Measurements from ENCODE around the gene CTXND1.

The CTXND1 gene

GRCh38 chr15:80251428-80252120 lies 439 bp downstream of the CTXND1 start:
- no peak for DNase-seq

- no peak for DNase-seq
Observed at GRCh38 chr15:80250614-80251427, 1.2 kb downstream of the CTXND1 start.

GRCh38 chr15:80249973-80250372 lies 2.0 kb downstream of the CTXND1 start:
- no peak for DNase-seq

GRCh38 chr15:80247320-80247719 lies 4.7 kb downstream of the CTXND1 start:
- DNase-seq = no peak

GRCh38 chr15:80246425-80246894 lies 5.6 kb downstream of the CTXND1 start:
- no peak for DNase-seq

GRCh38 chr15:80242802-80243201 lies 9.2 kb downstream of the CTXND1 start:
- DNase-seq = no peak

- DNase-seq = no peak
Observed at GRCh38 chr15:80242132-80242769, 9.8 kb downstream of the CTXND1 start.

- no peak for DNase-seq
Observed at GRCh38 chr15:80241508-80241907, 10.5 kb downstream of the CTXND1 start.

GRCh38 chr15:80240276-80240675 lies 11.7 kb downstream of the CTXND1 start:
- no peak for DNase-seq

GRCh38 chr15:80234883-80235282 lies 17.1 kb downstream of the CTXND1 start:
- DNase-seq = peak; percentile 1

- no peak for DNase-seq
Observed at GRCh38 chr15:80233581-80233980, 18.4 kb downstream of the CTXND1 start.

GRCh38 chr15:80231371-80231770 lies 20.6 kb downstream of the CTXND1 start:
- DNase-seq = no peak

GRCh38 chr15:80228959-80229610 lies 22.9 kb downstream of the CTXND1 start:
- DNase-seq = no peak

GRCh38 chr15:80219955-80220354 lies 32.1 kb downstream of the CTXND1 start:
- no peak for DNase-seq

- no peak for DNase-seq
Observed at GRCh38 chr15:80217327-80217900, 34.6 kb downstream of the CTXND1 start.

GRCh38 chr15:80216911-80217310 lies 35.1 kb downstream of the CTXND1 start:
- DNase-seq = no peak

GRCh38 chr15:80216141-80216540 lies 35.9 kb downstream of the CTXND1 start:
- DNase-seq = no peak

GRCh38 chr15:80214910-80215309 lies 37.1 kb downstream of the CTXND1 start:
- DNase-seq = no peak

- no peak for DNase-seq
Observed at GRCh38 chr15:80211976-80212375, 40.0 kb downstream of the CTXND1 start.

- no peak for DNase-seq
Observed at GRCh38 chr15:80210611-80211573, 41.1 kb downstream of the CTXND1 start.

Data from central memory CD4-positive, alpha-beta T cell (primary cell).